Smooth muscle cell (in vitro differentiated cells): ENCODE measurements around the gene PACSIN3. TPM values are rescaled to one million over a fixed set of nuclear protein-coding genes. Genes with fewer than 3 reads are reported as not detected.

Source experiments
- DNase-seq: peaks from one replicate; lab custom pipeline; 2025; ENCODE audit not compliant: unreplicated experiment; lab: John Stamatoyannopoulos, UW
- H2AFZ ChIP-seq: fragments of 200-600 bp; sonication (generic); 2 replicates; pipeline ENCODE4 v1.6.0; 2016; ENCODE audit warnings: antibody characterized with exemption, low read depth, mild to moderate bottlenecking
- H3F3A ChIP-seq: fragments of 200-600 bp; sonication (generic); 2 replicates; pipeline ENCODE4 v1.6.0; 2017; ENCODE audit warnings: antibody characterized with exemption, low read depth
- H3K27ac ChIP-seq: fragments of 200-600 bp; sonication (generic); 2 replicates; pipeline ENCODE4 v1.5.1; 2016; ENCODE audit warnings: low read depth, mild to moderate bottlenecking
- H3K27me3 ChIP-seq: fragments of 200-600 bp; sonication (generic); 2 replicates; pipeline ENCODE4 v1.6.1; 2016; ENCODE audit warnings: low read depth, mild to moderate bottlenecking
- H3K36me3 ChIP-seq: fragments of 200-600 bp; sonication (generic); 2 replicates; pipeline ENCODE4 v1.5.1; 2016; ENCODE audit warnings: low read depth
- H3K4me1 ChIP-seq: fragments of 200-600 bp; sonication (generic); 2 replicates; pipeline ENCODE4 v1.5.1; 2016; ENCODE audit warnings: low read depth
- H3K4me2 ChIP-seq: fragments of 200-600 bp; sonication (generic); 2 replicates; pipeline ENCODE4 v1.6.0; 2016; ENCODE audit warnings: mild to moderate bottlenecking
- H3K4me3 ChIP-seq: fragments of 200-600 bp; sonication (generic); 2 replicates; pipeline ENCODE4 v1.5.1; 2016; ENCODE audit warnings: mild to moderate bottlenecking
- H3K79me2 ChIP-seq: fragments of 200-600 bp; sonication (generic); 2 replicates; pipeline ENCODE4 v1.6.0; 2016; ENCODE audit warnings: low read depth, mild to moderate bottlenecking
- H3K9ac ChIP-seq: fragments of 200-600 bp; sonication (generic); 2 replicates; pipeline ENCODE4 v1.6.0; 2016; ENCODE audit warnings: low read depth
- H3K9me3 ChIP-seq: fragments of 200-600 bp; sonication (generic); replicated peaks from 2 replicates; pipeline ENCODE4 v1.5.1; 2016; ENCODE audit warnings: low read depth
- H4K20me1 ChIP-seq: fragments of 200-600 bp; sonication (generic); 2 replicates; pipeline ENCODE4 v1.6.0; 2016; ENCODE audit warnings: low read depth
- WGBS: methylation state at CpG from one replicate; pipeline ENCODE4 v1.1.7; 2016; ENCODE audit warnings: low lambda C conversion rate; 5-methylcytosine and 5-hydroxymethylcytosine counted together
- polyA plus RNA-seq: library from polyadenylated mRNA; unstranded; fragments of >200 nt; fragmentation: Nextera tagmentation; extraction: Ambion mirVana; gene quantifications from 2 replicates; pipeline ENCODE4 v1.2.1, GENCODE V29; 2016
- total RNA-seq: library from RNA; depleted of rRNA; stranded (reverse); fragments of >200 nt; gene quantifications from 2 replicates; pipeline ENCODE4 v1.2.3, GENCODE V29; 2014
- TF ChIP-seq, protein P1 (sequence below): fragments of 200-600 bp; sonication (generic); IDR thresholded peaks from 2 replicates; pipeline ENCODE4 v1.5.1; 2017; ENCODE audit warnings: borderline replicate concordance, mild to moderate bottlenecking, antibody characterized with exemption; ENCODE audit not compliant: insufficient read depth, poor library complexity, severe bottlenecking

Gene PACSIN3
- total and polyA plus RNA-seq, 2 experiments from 2014 or later = 27.3 to 55.7 TPM

DNA sequence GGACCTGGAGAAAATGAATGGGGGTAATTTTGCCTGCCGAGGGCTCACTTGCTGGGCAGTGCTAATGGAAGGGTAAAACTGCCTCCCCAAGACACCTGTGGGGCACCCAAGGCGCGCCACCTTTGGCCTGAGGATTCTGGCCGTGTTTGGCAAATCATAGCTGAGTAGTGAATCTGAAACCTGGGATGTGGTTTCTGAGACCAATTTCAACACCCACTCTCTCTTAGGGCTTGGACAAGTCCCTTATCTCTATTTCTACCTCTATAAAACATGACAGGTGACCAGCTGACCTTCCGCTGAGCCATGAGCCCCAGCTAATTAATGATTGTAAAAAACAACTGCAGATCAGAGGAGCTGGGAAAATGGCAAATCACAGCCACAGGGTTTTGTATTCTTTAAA is 1.5 kb upstream of the PACSIN3 start:
- Histone ChIP-seq H4K20me1 (no peaks in the 10 kb centered on the region), H3F3A (peaks cover 16% of the 10 kb centered on the region), H3K4me1 (peaks cover 10% of the 10 kb centered on the region), H3K27ac (no peak overlapping the region), H3K79me2 (peaks cover 9% of the 10 kb centered on the region), H3K36me3 (no peaks in the 10 kb centered on the region), H3K9me3 (no peaks in the 10 kb centered on the region), H2AFZ (peak overlapping the region; percentile 28), H3K9ac (no peak overlapping the region), H3K27me3 (no peaks in the 10 kb centered on the region), H3K4me3 (peak overlapping the region; percentile 80), H3K4me2 (peak overlapping the region; percentile 95)
- 26% methylated on average over 5 of the region's 5 CpGs for WGBS
- TF ChIP-seq, protein P1, sequence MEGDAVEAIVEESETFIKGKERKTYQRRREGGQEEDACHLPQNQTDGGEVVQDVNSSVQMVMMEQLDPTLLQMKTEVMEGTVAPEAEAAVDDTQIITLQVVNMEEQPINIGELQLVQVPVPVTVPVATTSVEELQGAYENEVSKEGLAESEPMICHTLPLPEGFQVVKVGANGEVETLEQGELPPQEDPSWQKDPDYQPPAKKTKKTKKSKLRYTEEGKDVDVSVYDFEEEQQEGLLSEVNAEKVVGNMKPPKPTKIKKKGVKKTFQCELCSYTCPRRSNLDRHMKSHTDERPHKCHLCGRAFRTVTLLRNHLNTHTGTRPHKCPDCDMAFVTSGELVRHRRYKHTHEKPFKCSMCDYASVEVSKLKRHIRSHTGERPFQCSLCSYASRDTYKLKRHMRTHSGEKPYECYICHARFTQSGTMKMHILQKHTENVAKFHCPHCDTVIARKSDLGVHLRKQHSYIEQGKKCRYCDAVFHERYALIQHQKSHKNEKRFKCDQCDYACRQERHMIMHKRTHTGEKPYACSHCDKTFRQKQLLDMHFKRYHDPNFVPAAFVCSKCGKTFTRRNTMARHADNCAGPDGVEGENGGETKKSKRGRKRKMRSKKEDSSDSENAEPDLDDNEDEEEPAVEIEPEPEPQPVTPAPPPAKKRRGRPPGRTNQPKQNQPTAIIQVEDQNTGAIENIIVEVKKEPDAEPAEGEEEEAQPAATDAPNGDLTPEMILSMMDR = no peak
- DNase-seq = no peak

DNA sequence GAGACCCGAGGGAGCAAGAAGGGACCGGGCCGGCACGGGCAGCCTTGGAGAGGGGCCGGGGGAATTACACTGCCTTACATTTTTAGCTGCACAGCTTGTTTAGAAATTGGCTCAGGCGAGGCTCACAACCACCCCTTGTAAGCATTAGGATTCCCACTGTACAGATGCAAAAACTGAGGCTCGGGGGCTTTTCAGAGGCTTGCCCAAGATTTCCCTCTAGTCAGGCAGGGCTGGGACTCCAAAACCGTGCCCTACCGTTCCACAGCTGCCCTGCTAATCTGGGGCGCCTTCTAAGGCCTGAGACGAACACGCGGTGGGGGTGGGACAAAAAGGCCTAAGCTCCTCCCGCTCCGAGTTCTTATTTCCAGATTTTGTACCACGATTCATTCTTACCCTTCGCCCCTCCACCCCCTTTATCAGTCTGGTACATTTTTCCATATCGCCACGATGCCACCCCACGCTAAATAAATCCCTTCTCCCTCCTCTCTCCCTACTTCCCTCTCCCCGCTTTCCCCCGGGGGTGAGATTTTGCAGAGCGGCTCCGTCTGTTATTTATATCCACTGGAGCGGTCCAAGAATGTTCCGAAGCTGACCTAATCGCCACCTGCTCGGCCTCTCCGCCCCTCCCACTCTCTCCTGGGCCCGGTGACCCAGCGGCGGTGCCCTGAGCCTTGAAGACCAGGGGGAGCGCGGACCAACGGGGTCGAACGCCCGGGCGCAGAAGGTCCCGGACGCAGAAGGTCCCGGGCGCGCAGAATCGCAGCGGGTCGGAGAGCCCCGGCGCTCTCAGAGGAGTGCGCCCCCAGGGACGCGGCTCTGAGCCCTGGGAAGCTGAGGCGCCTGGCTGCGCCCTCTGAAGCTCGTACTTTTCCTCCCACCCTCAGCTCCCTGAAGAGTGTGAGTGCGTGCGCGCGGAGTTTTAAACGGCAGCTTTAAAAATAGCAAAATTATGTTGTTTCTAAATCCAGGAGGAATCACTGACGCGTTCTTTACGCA is 764 bp upstream of the PACSIN3 start:
- Histone ChIP-seq H3K79me2 (peaks cover 9% of the 10 kb centered on the region), H3K36me3 (no peaks in the 10 kb centered on the region), H3K4me2 (peak overlapping the region; percentile 95), H2AFZ (peak overlapping the region; percentile 76), H3K27ac (no peak overlapping the region), H3K4me1 (peaks cover 10% of the 10 kb centered on the region), H4K20me1 (no peaks in the 10 kb centered on the region), H3K9ac (no peak overlapping the region), H3K4me3 (peak overlapping the region; percentile 80), H3K27me3 (no peaks in the 10 kb centered on the region), H3K9me3 (no peaks in the 10 kb centered on the region), H3F3A (peaks cover 16% of the 10 kb centered on the region)
- under 1% methylated on average over 62 of the region's 63 CpGs for WGBS
- DNase-seq = peak; percentile 41
- TF ChIP-seq, protein P1 = no peak

DNA sequence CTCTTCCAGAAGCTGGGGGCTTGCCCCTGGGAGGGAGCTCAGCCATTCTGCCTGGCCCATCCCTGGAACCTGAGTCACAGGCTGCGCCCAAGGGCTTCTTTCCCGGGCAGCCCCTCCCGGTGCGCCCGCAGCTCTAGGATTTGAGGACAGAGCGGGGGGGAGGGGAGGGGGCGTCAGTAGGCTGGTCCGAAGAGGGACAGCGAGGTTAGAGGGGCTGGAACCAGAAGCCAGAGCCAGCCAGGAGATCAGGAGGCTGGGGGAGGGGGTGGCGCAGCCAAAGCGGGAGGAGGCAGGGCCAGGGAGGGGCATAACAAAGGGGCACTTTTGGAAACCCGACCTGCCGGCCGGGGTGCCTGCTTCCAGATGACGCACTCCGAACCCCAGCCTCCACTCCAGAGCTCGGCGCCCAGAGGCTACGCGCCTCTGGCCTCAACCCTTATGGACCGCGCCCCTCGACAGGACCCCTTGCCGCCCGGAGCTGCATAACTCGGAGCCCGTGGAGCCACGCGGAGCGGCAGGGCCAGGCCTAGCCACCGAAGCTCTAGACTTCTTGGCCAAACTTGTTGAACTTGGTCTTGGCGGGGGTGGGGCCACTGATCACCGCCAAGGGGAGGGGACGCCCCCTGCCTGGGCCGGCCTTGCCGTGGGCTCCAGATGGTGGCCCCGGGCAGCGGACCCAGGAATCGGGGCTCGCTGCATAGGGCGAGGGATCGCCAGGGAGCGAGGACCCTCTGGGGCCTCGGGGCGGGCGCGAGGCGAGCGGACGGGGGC is 744 bp downstream of the PACSIN3 start:
- DNase-seq = peak; percentile 74
- Histone ChIP-seq H3K9me3 (no peaks in the 10 kb centered on the region), H3K4me1 (peaks cover 10% of the 10 kb centered on the region), H3K9ac (peak overlapping the region; percentile 80), H2AFZ (peak overlapping the region; percentile 68), H3K36me3 (no peaks in the 10 kb centered on the region), H3K79me2 (peaks cover 9% of the 10 kb centered on the region), H3K4me3 (peak overlapping the region; percentile 80), H4K20me1 (no peaks in the 10 kb centered on the region), H3F3A (peaks cover 16% of the 10 kb centered on the region), H3K27ac (peak overlapping the region; percentile 75), H3K4me2 (peak overlapping the region; percentile 95), H3K27me3 (no peaks in the 10 kb centered on the region)
- WGBS = under 1% methylated on average over 29 of the region's 50 CpGs
- TF ChIP-seq, protein P1 = no peak
